WTC11 (cell line): ENCODE measurements around the gene DGCR2.
"Not testable (repeated sequence)": the region's sequence is repeated elsewhere in the genome, so short reads cannot be mapped to it uniquely, and the experiment has no call there.

Experiments used
- CTCF ChIP-seq: fragments of 200-600 bp; IDR thresholded peaks from 2 replicates; pipeline ENCODE4 v1.8.0; 2022; ENCODE audit warnings: antibody characterized with exemption
- ELF4 ChIP-seq: sonication (generic); formaldehyde crosslinking; IDR thresholded peaks from 2 replicates; pipeline ENCODE4 v1.8.1; 2022; ENCODE audit warnings: low read depth, mild to moderate bottlenecking, moderate library complexity, missing genetic modification reagents
- NR2C2 ChIP-seq: sonication (generic); formaldehyde crosslinking; IDR thresholded peaks from 2 replicates; pipeline ENCODE4 v1.8.0; 2022; ENCODE audit warnings: mild to moderate bottlenecking, missing genetic modification reagents
- TF ChIP-seq, protein P1 (sequence below): sonication (generic); formaldehyde crosslinking; IDR thresholded peaks from 2 replicates; pipeline ENCODE4 v1.8.0; 2023; ENCODE audit warnings: missing genetic modification reagents, mild to moderate bottlenecking, borderline replicate concordance

GRCh38 chr22:19032898-19033567 lies 89.2 kb downstream of the DGCR2 start:
- not testable (repeated sequence) for TF ChIP-seq CTCF; NR2C2 (CRISPR knock-in tag); ELF4 (CRISPR knock-in tag)
- TF ChIP-seq, protein P1, sequence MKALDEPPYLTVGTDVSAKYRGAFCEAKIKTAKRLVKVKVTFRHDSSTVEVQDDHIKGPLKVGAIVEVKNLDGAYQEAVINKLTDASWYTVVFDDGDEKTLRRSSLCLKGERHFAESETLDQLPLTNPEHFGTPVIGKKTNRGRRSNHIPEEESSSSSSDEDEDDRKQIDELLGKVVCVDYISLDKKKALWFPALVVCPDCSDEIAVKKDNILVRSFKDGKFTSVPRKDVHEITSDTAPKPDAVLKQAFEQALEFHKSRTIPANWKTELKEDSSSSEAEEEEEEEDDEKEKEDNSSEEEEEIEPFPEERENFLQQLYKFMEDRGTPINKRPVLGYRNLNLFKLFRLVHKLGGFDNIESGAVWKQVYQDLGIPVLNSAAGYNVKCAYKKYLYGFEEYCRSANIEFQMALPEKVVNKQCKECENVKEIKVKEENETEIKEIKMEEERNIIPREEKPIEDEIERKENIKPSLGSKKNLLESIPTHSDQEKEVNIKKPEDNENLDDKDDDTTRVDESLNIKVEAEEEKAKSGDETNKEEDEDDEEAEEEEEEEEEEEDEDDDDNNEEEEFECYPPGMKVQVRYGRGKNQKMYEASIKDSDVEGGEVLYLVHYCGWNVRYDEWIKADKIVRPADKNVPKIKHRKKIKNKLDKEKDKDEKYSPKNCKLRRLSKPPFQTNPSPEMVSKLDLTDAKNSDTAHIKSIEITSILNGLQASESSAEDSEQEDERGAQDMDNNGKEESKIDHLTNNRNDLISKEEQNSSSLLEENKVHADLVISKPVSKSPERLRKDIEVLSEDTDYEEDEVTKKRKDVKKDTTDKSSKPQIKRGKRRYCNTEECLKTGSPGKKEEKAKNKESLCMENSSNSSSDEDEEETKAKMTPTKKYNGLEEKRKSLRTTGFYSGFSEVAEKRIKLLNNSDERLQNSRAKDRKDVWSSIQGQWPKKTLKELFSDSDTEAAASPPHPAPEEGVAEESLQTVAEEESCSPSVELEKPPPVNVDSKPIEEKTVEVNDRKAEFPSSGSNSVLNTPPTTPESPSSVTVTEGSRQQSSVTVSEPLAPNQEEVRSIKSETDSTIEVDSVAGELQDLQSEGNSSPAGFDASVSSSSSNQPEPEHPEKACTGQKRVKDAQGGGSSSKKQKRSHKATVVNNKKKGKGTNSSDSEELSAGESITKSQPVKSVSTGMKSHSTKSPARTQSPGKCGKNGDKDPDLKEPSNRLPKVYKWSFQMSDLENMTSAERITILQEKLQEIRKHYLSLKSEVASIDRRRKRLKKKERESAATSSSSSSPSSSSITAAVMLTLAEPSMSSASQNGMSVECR (CRISPR knock-in tag) = not testable (repeated sequence)
